ENCODE measurements around the gene SLC9A3. TPM values are rescaled to one million over a fixed set of nuclear protein-coding genes. Genes with fewer than 3 reads are reported as not detected.

The SLC9A3 gene
- total RNA-seq, 4 donors from 2014 or later = 3.7 to 5.9 (median 4.3) TPM

DNA sequence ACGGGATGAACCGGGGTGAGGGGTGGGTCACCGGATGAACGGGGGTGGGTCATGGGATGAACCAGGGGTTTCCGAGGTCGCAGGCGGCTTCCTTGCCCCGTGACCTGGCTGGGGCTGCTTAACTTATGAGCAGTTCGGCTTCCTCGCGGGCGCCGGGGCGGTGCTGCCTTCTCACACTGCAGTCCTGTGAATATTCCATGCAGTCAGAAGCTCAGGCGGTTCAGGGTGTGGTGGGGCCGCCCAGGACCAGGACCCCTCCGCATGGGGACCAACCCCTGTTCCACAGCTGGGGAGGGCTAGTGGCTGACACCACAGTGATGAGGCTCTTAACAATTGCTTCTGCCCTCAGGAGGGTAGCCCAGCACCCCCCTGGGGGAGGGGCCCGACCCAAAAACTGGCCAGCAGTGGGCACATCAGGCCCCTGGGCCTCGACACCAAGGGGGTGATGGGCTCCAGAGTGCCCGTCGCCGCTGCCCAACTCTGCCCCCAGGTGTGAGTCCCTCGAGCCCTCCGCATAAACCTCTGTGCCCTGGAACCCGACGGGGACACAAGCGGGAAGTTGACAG lies 30.9 kb upstream of the SLC9A3 start:
- TF ChIP-seq EP300 (IDR thresholded peaks at IDR 0.05) (no peak), POLR2AphosphoS5 (IDR thresholded peaks at IDR 0.05) (no peak), POLR2A (IDR thresholded peaks at IDR 0.05) (no peak), CTCF (IDR thresholded peaks at IDR 0.05) (no peak)
- Histone ChIP-seq H3K36me3 (no peaks in the 10 kb centered on the region), H3K27me3 (peaks cover 24% of the 10 kb centered on the region), H3K27ac (no peak overlapping the region), H3K4me1 (no peaks in the 10 kb centered on the region), H3K9me3 (no peaks in the 10 kb centered on the region), H3K4me3 (no peak overlapping the region)
- WGBS = 83% methylated on average over 22 of the region's 27 CpGs
- DNase-seq (ENCODE audit: low spot score in 2 of 2) = peak; percentile 52 to 67

DNA sequence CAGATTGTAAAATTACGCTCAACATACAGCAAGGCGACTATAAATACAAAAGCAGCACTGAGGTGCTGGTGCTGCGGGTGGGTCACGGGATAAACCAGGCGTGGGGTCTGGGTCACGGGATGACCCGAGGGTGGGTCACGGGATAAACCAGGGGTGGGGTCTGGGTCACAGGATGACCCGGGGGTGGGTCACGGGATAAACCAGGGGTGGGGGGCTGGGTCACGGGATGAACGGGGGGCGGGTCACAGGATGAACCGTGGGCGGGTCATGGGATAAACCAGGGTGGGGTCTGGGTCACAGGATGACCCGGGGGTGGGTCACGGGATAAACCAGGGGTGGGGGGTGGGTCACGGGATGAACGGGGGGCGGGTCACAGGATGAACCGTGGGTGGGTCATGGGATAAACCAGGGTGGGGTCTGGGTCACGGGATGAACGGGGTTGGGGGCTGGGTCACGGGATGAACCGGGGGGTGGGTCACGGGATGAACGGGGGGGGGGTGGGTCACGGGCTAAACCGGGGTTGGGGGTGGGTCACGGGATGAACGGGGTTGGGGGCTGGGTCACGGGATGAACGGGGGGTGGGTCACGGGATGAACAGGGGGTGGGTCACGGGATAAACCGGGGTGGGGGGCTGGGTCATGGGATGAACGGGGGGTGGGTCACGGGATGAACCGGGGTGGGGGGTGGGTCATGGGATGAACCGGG lies 30.2 kb upstream of the SLC9A3 start:
- Histone ChIP-seq H3K36me3 (no peaks in the 10 kb centered on the region), H3K4me1 (no peaks in the 10 kb centered on the region), H3K4me3 (no peak overlapping the region), H3K27me3 (peaks cover 24% of the 10 kb centered on the region), H3K9me3 (no peaks in the 10 kb centered on the region), H3K27ac (no peak overlapping the region)
- TF ChIP-seq POLR2A (IDR thresholded peaks at IDR 0.05) (no peak), CTCF (IDR thresholded peaks at IDR 0.05) (no peak), POLR2AphosphoS5 (IDR thresholded peaks at IDR 0.05) (no peak), EP300 (IDR thresholded peaks at IDR 0.05) (no peak)
- WGBS = 88% methylated on average over 14 of the region's 40 CpGs
- peak; percentile 36 to 72 for DNase-seq (ENCODE audit: low spot score in 2 of 2)

GRCh38 chr5:553874-554273 lies 29.6 kb upstream of the SLC9A3 start:
- Histone ChIP-seq H3K27ac (no peak overlapping the region), H3K9me3 (no peaks in the 10 kb centered on the region), H3K27me3 (peaks cover 24% of the 10 kb centered on the region), H3K4me1 (no peaks in the 10 kb centered on the region), H3K4me3 (no peak overlapping the region), H3K36me3 (no peaks in the 10 kb centered on the region)
- WGBS = 54% methylated on average over 13 of the region's 13 CpGs
- peak in 1 of 2 donors; percentile 65 for DNase-seq (ENCODE audit: low spot score in 2 of 2)
- no peak for TF ChIP-seq EP300 (IDR thresholded peaks at IDR 0.05)
- TF ChIP-seq CTCF (IDR thresholded peaks at IDR 0.05) = no peak
- TF ChIP-seq POLR2AphosphoS5 (IDR thresholded peaks at IDR 0.05) = no peak
- no peak for TF ChIP-seq POLR2A (IDR thresholded peaks at IDR 0.05)

GRCh38 chr5:551406-551805 lies 27.2 kb upstream of the SLC9A3 start:
- no peaks in the 10 kb centered on the region for H3K9me3 ChIP-seq
- no peak for TF ChIP-seq CTCF (IDR thresholded peaks at IDR 0.05)
- TF ChIP-seq POLR2A (IDR thresholded peaks at IDR 0.05) = no peak
- TF ChIP-seq EP300 (IDR thresholded peaks at IDR 0.05) = no peak
- TF ChIP-seq POLR2AphosphoS5 (IDR thresholded peaks at IDR 0.05) = no peak
- no peak overlapping the region for H3K4me3 ChIP-seq
- H3K4me1 ChIP-seq = peaks cover 8% of the 10 kb centered on the region
- peak in 1 of 2 donors; percentile 58 for DNase-seq (ENCODE audit: low spot score in 2 of 2)
- WGBS = 88% methylated on average over 6 of the region's 6 CpGs
- peaks cover 37% of the 10 kb centered on the region for H3K27me3 ChIP-seq
- no peak overlapping the region for H3K27ac ChIP-seq
- no peaks in the 10 kb centered on the region for H3K36me3 ChIP-seq

DNA sequence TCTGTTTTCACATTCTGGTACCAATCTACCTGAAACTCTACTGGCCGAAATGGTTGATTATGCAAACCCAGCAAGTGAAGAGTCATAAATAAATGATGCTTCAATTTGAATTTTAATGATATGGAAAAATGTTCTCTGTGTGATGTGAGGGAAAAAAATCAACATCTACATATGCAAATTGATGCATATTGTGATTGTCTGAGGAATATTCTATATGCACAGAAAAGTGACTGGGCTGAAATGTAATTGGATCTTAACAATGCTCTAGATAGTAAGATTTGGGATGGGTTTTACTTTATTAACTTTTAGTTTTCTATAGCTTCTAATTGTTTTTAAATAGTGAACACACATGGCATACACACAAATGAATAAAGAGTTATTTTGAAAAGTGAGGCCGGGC lies 25.0 kb upstream of the SLC9A3 start:
- peaks cover 8% of the 10 kb centered on the region for H3K4me1 ChIP-seq

More for the DNA sequence above, 25.0 kb upstream of the SLC9A3 start:
- H3K9me3 ChIP-seq = no peaks in the 10 kb centered on the region
- WGBS = 90% methylated on average over 2 of the region's 2 CpGs
- H3K4me3 ChIP-seq = no peak overlapping the region
- H3K27me3 ChIP-seq = peaks cover 44% of the 10 kb centered on the region
- DNase-seq (ENCODE audit: low spot score in 2 of 2) = no peak
- H3K36me3 ChIP-seq = no peaks in the 10 kb centered on the region
- no peak overlapping the region for H3K27ac ChIP-seq
- no peak for TF ChIP-seq POLR2AphosphoS5 (IDR thresholded peaks at IDR 0.05)
- TF ChIP-seq CTCF (IDR thresholded peaks at IDR 0.05) = no peak
- no peak for TF ChIP-seq EP300 (IDR thresholded peaks at IDR 0.05)
- TF ChIP-seq POLR2A (IDR thresholded peaks at IDR 0.05) = no peak
